IMR-90 (cell line): Measurements from ENCODE around the gene JMJD1C. TPM values are rescaled to one million over a fixed set of nuclear protein-coding genes. Genes with fewer than 3 reads are reported as not detected.
A peak's percentile ranks its signal among the peaks of the same experiment; 100 is the strongest.

Source experiments
- ATAC-seq: fragments of 200-7000 bp; cut with Tn5 transposase; 2 replicates; pipeline ENCODE4 v1.9.1; 2020; ENCODE audit warnings: low read depth, mild to moderate bottlenecking, moderate library complexity
- BruUV-seq: library from RNA; stranded (reverse); fragments of 400-500 nt; replicated peaks from 2 replicates; lab custom pipeline; 2021; lab: Mats Ljungman, UMichigan
- CTCF ChIA-PET: fragments of 300-600 bp; formaldehyde crosslinking; extraction: SDS; loops from one replicate; lab custom pipeline; 2021; ENCODE audit warnings: antibody characterized with exemption; lab: Yijun Ruan, JAX
- POLR2A ChIA-PET: fragments of 300-600 bp; sonication (Branson Sonifier 250); formaldehyde crosslinking; loops from one replicate; lab custom pipeline; 2022; ENCODE audit warnings: antibody characterized with exemption; ENCODE audit not compliant: unreplicated experiment; lab: Charles Lee
- DNase-seq: peaks from one replicate; pipeline ENCODE4 v3.0.0; 2013
- H2AFZ ChIP-seq: replicated peaks from 2 replicates; pipeline ENCODE3; 2013; ENCODE audit warnings: low read length, mild to moderate bottlenecking; ENCODE audit not compliant: poor library complexity
- H2AK5ac ChIP-seq: 2 replicates; pipeline ENCODE4 v1.6.1; 2013; ENCODE audit warnings: low read depth, low read length, inconsistent platforms
- H2AK9ac ChIP-seq: replicated peaks from 2 replicates; pipeline ENCODE3; 2013; ENCODE audit warnings: mild to moderate bottlenecking, low read depth, low read length, moderate library complexity; ENCODE audit not compliant: poor library complexity
- H2BK120ac ChIP-seq: 2 replicates; pipeline ENCODE4 v1.6.1; 2013; ENCODE audit warnings: low read depth, low read length, inconsistent platforms
- H2BK15ac ChIP-seq: 3 replicates; pipeline ENCODE4 v1.6.1; 2013; ENCODE audit warnings: low read depth, low read length, inconsistent platforms
- H2BK20ac ChIP-seq: 2 replicates; pipeline ENCODE4 v1.6.1; 2013; ENCODE audit warnings: low read depth, mild to moderate bottlenecking, inconsistent platforms, low read length, moderate library complexity
- H2BK5ac ChIP-seq: 2 replicates; pipeline ENCODE4 v1.6.1; 2013; ENCODE audit warnings: mild to moderate bottlenecking, low read depth, low read length, inconsistent platforms; ENCODE audit not compliant: poor library complexity, severe bottlenecking
- H3K14ac ChIP-seq: replicated peaks from 2 replicates; pipeline ENCODE4 v1.6.1; 2013; ENCODE audit warnings: low read depth, low read length, inconsistent platforms
- H3K18ac ChIP-seq: 2 replicates; pipeline ENCODE4 v1.6.1; 2013; ENCODE audit warnings: low read depth, low read length, control low read depth
- H3K23ac ChIP-seq: 2 replicates; pipeline ENCODE4 v1.6.1; 2013; ENCODE audit warnings: low read depth, low read length, inconsistent platforms
- H3K27ac ChIP-seq: 2 replicates; pipeline ENCODE4 v1.5.1; 2013; ENCODE audit warnings: mild to moderate bottlenecking, control low read depth, low read length; ENCODE audit not compliant: insufficient read depth
- H3K27me3 ChIP-seq: 2 replicates; pipeline ENCODE4 v1.6.1; 2013; ENCODE audit warnings: low read length; ENCODE audit not compliant: control insufficient read depth, insufficient read depth
- H3K36me3 ChIP-seq: 2 replicates; pipeline ENCODE4 v1.6.1; 2013; ENCODE audit warnings: low read length, mixed read lengths; ENCODE audit not compliant: control insufficient read depth, insufficient read depth
- H3K4ac ChIP-seq: 2 replicates; pipeline ENCODE4 v1.6.1; 2013; ENCODE audit warnings: low read depth, low read length, inconsistent platforms
- H3K4me1 ChIP-seq: 2 replicates; pipeline ENCODE4 v1.6.1; 2013; ENCODE audit warnings: low read length, mixed read lengths; ENCODE audit not compliant: control insufficient read depth, insufficient read depth
- H3K4me2 ChIP-seq: 2 replicates; pipeline ENCODE4 v1.6.1; 2013; ENCODE audit warnings: low read depth, mild to moderate bottlenecking, control low read depth, low read length, moderate library complexity
- H3K4me3 ChIP-seq: 2 replicates; pipeline ENCODE4 v1.5.1; 2013; ENCODE audit warnings: low read depth, mild to moderate bottlenecking, control low read depth, low read length, moderate library complexity; ENCODE audit not compliant: insufficient read depth
- H3K56ac ChIP-seq: 2 replicates; pipeline ENCODE4 v1.6.1; 2013; ENCODE audit warnings: low read length, inconsistent platforms; ENCODE audit not compliant: insufficient read depth; ENCODE audit errors: extremely low read depth
- H3K79me1 ChIP-seq, 2 experiments: 2 replicates each; pipeline ENCODE4 v1.6.1; 2013; ENCODE audit warnings: low read length in 2 of 2, inconsistent platforms in 1 of 2, low read depth in 1 of 2
- H3K9ac ChIP-seq: 2 replicates; pipeline ENCODE4 v1.6.1; 2013; ENCODE audit warnings: low read depth, low read length, control low read depth
- H3K9me1 ChIP-seq: 2 replicates; pipeline ENCODE4 v1.6.1; 2013; ENCODE audit warnings: low read length, inconsistent platforms; ENCODE audit not compliant: insufficient read depth
- H3K9me3 ChIP-seq: 2 replicates; pipeline ENCODE4 v1.6.1; 2013; ENCODE audit warnings: low read length; ENCODE audit not compliant: control insufficient read depth, insufficient read depth
- H4K20me1 ChIP-seq: 2 replicates; pipeline ENCODE4 v1.6.1; 2013; ENCODE audit warnings: low read length, inconsistent platforms; ENCODE audit not compliant: insufficient read depth
- H4K5ac ChIP-seq: 2 replicates; pipeline ENCODE4 v1.6.1; 2013; ENCODE audit warnings: mild to moderate bottlenecking, low read depth, low read length, control low read depth
- H4K8ac ChIP-seq, 2 experiments: 2 replicates each; pipeline ENCODE4 v1.6.1; 2013; ENCODE audit warnings: low read depth in 2 of 2, low read length in 2 of 2, control low read depth in 1 of 2, inconsistent platforms in 1 of 2
- H4K91ac ChIP-seq: 2 replicates; pipeline ENCODE4 v1.6.1; 2013; ENCODE audit warnings: low read depth, low read length, inconsistent platforms; ENCODE audit not compliant: insufficient read depth
- BHLHE40 ChIP-seq: fragments of 150-350 bp; IDR thresholded peaks from 2 replicates; pipeline ENCODE4 v1.6.1; 2016; ENCODE audit warnings: mild to moderate bottlenecking, low read depth, low read length
- CEBPB ChIP-seq: IDR thresholded peaks from 2 replicates; pipeline ENCODE4 v1.6.1; 2012; ENCODE audit warnings: low read depth, low read length, improper control_type of control experiment
- CTCF ChIP-seq: conservative IDR thresholded peaks from 2 replicates; pipeline ENCODE4 v1.5.1; 2012; ENCODE audit warnings: mild to moderate bottlenecking, low read depth, low read length, improper control_type of control experiment
- FOS ChIP-seq: fragments of 150-350 bp; IDR thresholded peaks from 2 replicates; pipeline ENCODE4 v1.6.1; 2016; ENCODE audit warnings: low read depth, low read length
- MAFK ChIP-seq: IDR thresholded peaks from 2 replicates; pipeline ENCODE4 v1.6.1; 2012; ENCODE audit warnings: low read depth, low read length, improper control_type of control experiment
- MAZ ChIP-seq: IDR thresholded peaks from 2 replicates; pipeline ENCODE4 v1.6.1; 2012; ENCODE audit warnings: low read depth, mild to moderate bottlenecking, low read length, improper control_type of control experiment, moderate library complexity, borderline replicate concordance
- NFE2L2 ChIP-seq: fragments of 150-350 bp; IDR thresholded peaks from 2 replicates; pipeline ENCODE4 v1.6.1; 2016; ENCODE audit warnings: low read depth, mild to moderate bottlenecking, low read length
- RAD21 ChIP-seq: IDR thresholded peaks from 2 replicates; pipeline ENCODE4 v1.6.1; 2012; ENCODE audit warnings: low read length, improper control_type of control experiment
- WGBS, 2 experiments: methylation state at CpG; one replicate each; pipeline versions ENCODE4 v1.1.5 to v1.1.7; 2013; ENCODE audit warnings: missing lambda C conversion rate in 2 of 2; ENCODE audit not compliant: insufficient read length in 1 of 2; ENCODE audit errors: extremely low coverage in 2 of 2; 5-methylcytosine and 5-hydroxymethylcytosine counted together
- dilution Hi-C: fragments of 300-500 bp; cut with HindIII; formaldehyde crosslinking; loops from one replicate; pipeline ENCODE4 v1.14.3; 2018; ENCODE audit warnings: low sequenced_read_pairs; ENCODE audit not compliant: unreplicated experiment
- in situ Hi-C: fragments of 300-500 bp; cut with MboI; formaldehyde crosslinking; loops from 3 replicates; pipeline ENCODE4 v1.14.3; 2019; ENCODE audit warnings: low sequenced_read_pairs, inconsistent platforms, mixed read lengths
- intact Hi-C: fragments of 100-400 bp; cut with micrococcal nuclease; formaldehyde crosslinking; loops from 2 replicates; pipeline ENCODE4 v1.10.0; 2022
- polyA plus RNA-seq, 3 experiments: library from polyadenylated mRNA; depleted of rRNA; stranded (reverse); fragments of >200 nt; gene quantifications; 2 replicates each; pipeline ENCODE4 v1.2.3, GENCODE V29; 2012; ENCODE audit warnings: low replicate concordance in 1 of 3
- total RNA-seq: library from RNA; depleted of rRNA; stranded (reverse); fragments of >200 nt; gene quantifications from 2 replicates; pipeline ENCODE4 v1.2.3, GENCODE V29; 2012
- TF ChIP-seq, protein P1 (sequence below): fragments of 150-350 bp; IDR thresholded peaks from 2 replicates; pipeline ENCODE4 v1.6.1; 2017; ENCODE audit warnings: mild to moderate bottlenecking, antibody characterized with exemption, low read length, low read depth

Gene JMJD1C
- total and polyA plus RNA-seq, 2 of the 4 experiments (the other 2 are of a cell fraction) = 15.6 to 96.8 TPM

- Histone ChIP-seq H3K4me2 (peak overlapping the region; percentile 55; the same call in 1 of the 2 replicates), H3K4me1 (0 out of 2 replicates have a peak, but pooled peaks cover 2% of the 10 kb centered on the region), H4K20me1 (peaks cover 24% of the 10 kb centered on the region; the same call in 1 of the 2 replicates), H2AK5ac (no peak overlapping the region), H3K23ac (no peak overlapping the region), H3K56ac (no peak overlapping the region; the same call in 1 of the 2 replicates), H3K4me3 (no peak overlapping the region), H3K79me1 (peaks cover 12 to 53% of the 10 kb centered on the region in 2 experiments), H2BK20ac (no peak overlapping the region), H4K8ac (no peak overlapping the region; a peak in 1 of 4 replicates), H2AFZ (no peak overlapping the region), H3K14ac (no peak overlapping the region), H3K9ac (no peak overlapping the region), H3K36me3 (peaks cover 2% of the 10 kb centered on the region; the same call in 1 of the 2 replicates), H2BK15ac (no peak overlapping the region), H4K91ac (no peak overlapping the region), H3K9me1 (peaks cover 4% of the 10 kb centered on the region; the same call in 1 of the 2 replicates), H3K4ac (no peak overlapping the region), H2BK120ac (no peak overlapping the region), H4K5ac (no peak overlapping the region), H3K27ac (peak overlapping the region; percentile 45; the same call in 1 of the 2 replicates), H2AK9ac (no peak overlapping the region), H3K18ac (no peak overlapping the region), H3K9me3 (no peaks in the 10 kb centered on the region), H3K27me3 (no peaks in the 10 kb centered on the region), H2BK5ac (peak overlapping the region; percentile 39)
- POLR2A ChIA-PET = interaction anchor here (0.6 kb wide), 1 partner anchor 179 kb away, joined by 3 read pairs; no protein-coding TSS in a partner anchor
- TF ChIP-seq RAD21 (0 out of 2 replicates have a peak, but pooled peaks have one; percentile 28), CEBPB (peak; percentile 51; the same call in 1 of the 2 replicates), MAZ (no peak), CTCF (no peak), FOS (peak; percentile 97), BHLHE40 (peak; percentile 59; the same call in 1 of the 2 replicates), MAFK (0 out of 2 replicates have a peak, but pooled peaks have one; percentile 14), NFE2L2 (peak; percentile 46; the same call in 1 of the 2 replicates)
- TF ChIP-seq, protein P1, sequence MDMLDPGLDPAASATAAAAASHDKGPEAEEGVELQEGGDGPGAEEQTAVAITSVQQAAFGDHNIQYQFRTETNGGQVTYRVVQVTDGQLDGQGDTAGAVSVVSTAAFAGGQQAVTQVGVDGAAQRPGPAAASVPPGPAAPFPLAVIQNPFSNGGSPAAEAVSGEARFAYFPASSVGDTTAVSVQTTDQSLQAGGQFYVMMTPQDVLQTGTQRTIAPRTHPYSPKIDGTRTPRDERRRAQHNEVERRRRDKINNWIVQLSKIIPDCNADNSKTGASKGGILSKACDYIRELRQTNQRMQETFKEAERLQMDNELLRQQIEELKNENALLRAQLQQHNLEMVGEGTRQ = no peak
- no CpG with 5 or more reads among the region's 2 CpGs for WGBS, 2 experiments
- no TSS peak for BruUV-seq
- intact Hi-C loops = no loop called here
- dilution Hi-C loops = no loop called here
- peak; percentile 96 for ATAC-seq
- in situ Hi-C loops = no loop called here
- CTCF ChIA-PET = interaction anchor here (0.7 kb wide), 1 partner anchor 10 kb away, joined by 3 read pairs; no protein-coding TSS in a partner anchor
- peak; percentile 96 for DNase-seq
Observed at GRCh38 chr10:63236113-63236935, 229.5 kb downstream of the JMJD1C start.
